H1 (cell line): Measurements from ENCODE around the gene SIRT6.

ENCODE experiments used
- CTCF ChIP-seq, 3 experiments: IDR thresholded peaks; 1 replicate in 2 of 3; 2 replicates in 1 of 3; pipeline versions ENCODE4 v1.5.1 to v1.6.1; 2011; ENCODE audit warnings: low read length in 3 of 3, mild to moderate bottlenecking in 3 of 3, inconsistent platforms in 2 of 3, low read depth in 1 of 3, moderate library complexity in 1 of 3; ENCODE audit not compliant: insufficient read depth in 1 of 3; ENCODE audit errors: control extremely low read depth in 1 of 3
- TBP ChIP-seq: IDR thresholded peaks from 2 replicates; pipeline ENCODE4 v1.6.1; 2011; ENCODE audit warnings: low read depth, low read length, improper control_type of control experiment

GRCh38 chr19:4139614-4140236 is 42.6 kb downstream of the SIRT6 start:
- TF ChIP-seq TBP, result 0 out of 2 replicates have a peak, but pooled peaks have one; percentile 28
- TF ChIP-seq CTCF (IDR thresholded peaks at IDR 0.05; ENCODE audit: control extremely low read depth in 1 of 3, insufficient read depth in 1 of 3, low read depth in 1 of 3, low read length in 3 of 3), result peak; percentile 81 to 98 (median 93)
